K562 (cell line): Measurements from ENCODE around the gene CLDN12. TPM values are rescaled to one million over a fixed set of nuclear protein-coding genes. Genes with fewer than 3 reads are reported as not detected.

ENCODE experiments used
- EGR1 ChIP-seq: fragments of 450-650 bp; conservative IDR thresholded peaks from 2 replicates; pipeline ENCODE4 v1.6.1; 2017; ENCODE audit warnings: mild to moderate bottlenecking
- EP300 ChIP-seq: IDR thresholded peaks from 2 replicates; pipeline ENCODE4 v1.6.1; 2012; ENCODE audit warnings: low read length, improper control_type of control experiment
- ERF ChIP-seq: fragments of 450-650 bp; formaldehyde crosslinking; IDR thresholded peaks from 2 replicates; pipeline ENCODE4 v1.4.0; 2020; ENCODE audit warnings: mild to moderate bottlenecking, mixed read lengths
- FOSL1 ChIP-seq: fragments of 200-800 bp; sonication (Bioruptor generic); conservative IDR thresholded peaks from 2 replicates; pipeline ENCODE4 v1.6.1; 2016; ENCODE audit warnings: missing genetic modification characterization, missing compliant biosample characterization
- JUND ChIP-seq, 2 experiments: IDR thresholded peaks; 2 replicates in 1 of 2; 3 replicates in 1 of 2; pipeline ENCODE4 v1.6.1; 2011; ENCODE audit warnings: borderline replicate concordance in 2 of 2, low read depth in 2 of 2, low read length in 2 of 2, improper control_type of control experiment in 1 of 2, missing biosample characterization in 1 of 2, missing genetic modification characterization in 1 of 2, missing genetic modification reagents in 1 of 2
- KLF6 ChIP-seq: fragments of 250-450 bp; sonication (Bioruptor Pico); IDR thresholded peaks from 2 replicates; pipeline ENCODE4 v1.4.0; 2020; ENCODE audit warnings: mild to moderate bottlenecking, moderate library complexity, borderline replicate concordance
- MED1 ChIP-seq: sonication (generic); formaldehyde crosslinking; IDR thresholded peaks from 2 replicates; pipeline ENCODE4 v1.8.1; 2023; ENCODE audit warnings: missing genetic modification reagents, borderline replicate concordance
- NKRF ChIP-seq: fragments of 450-650 bp; IDR thresholded peaks from 2 replicates; pipeline ENCODE4 v1.6.1; 2016; ENCODE audit warnings: borderline replicate concordance
- POU5F1 ChIP-seq: fragments of 150-350 bp; IDR thresholded peaks from 2 replicates; pipeline ENCODE4 v1.6.1; 2014; ENCODE audit warnings: borderline replicate concordance, low read length, low read depth, mild to moderate bottlenecking; ENCODE audit not compliant: partially characterized antibody
- RB1 ChIP-seq: fragments of 450-650 bp; IDR thresholded peaks from 2 replicates; pipeline ENCODE4 v1.6.1; 2017; ENCODE audit warnings: low read depth, mild to moderate bottlenecking
- SIX5 ChIP-seq, 2 experiments: IDR thresholded peaks; 2 replicates each; pipeline ENCODE4 v1.6.1; 2011; ENCODE audit warnings: low read length in 2 of 2, borderline replicate concordance in 1 of 2, low read depth in 1 of 2, mild to moderate bottlenecking in 1 of 2, moderate library complexity in 1 of 2; ENCODE audit not compliant: insufficient read depth in 1 of 2
- SREBF1 ChIP-seq: fragments of 150-350 bp; IDR thresholded peaks from 2 replicates; pipeline ENCODE4 v1.6.1; 2014; ENCODE audit warnings: antibody characterized with exemption, low read depth, low read length, borderline replicate concordance
- ZBTB7A ChIP-seq: IDR thresholded peaks from 2 replicates; pipeline ENCODE4 v1.6.1; 2011; ENCODE audit warnings: low read depth, mild to moderate bottlenecking, low read length, moderate library complexity, borderline replicate concordance; ENCODE audit not compliant: control insufficient read depth
- ZFX ChIP-seq: sonication (generic); formaldehyde crosslinking; IDR thresholded peaks from 2 replicates; pipeline ENCODE4 v1.8.0; 2022; ENCODE audit warnings: mild to moderate bottlenecking, missing genetic modification reagents, moderate library complexity
- ZNF263 ChIP-seq: sonication (generic); formaldehyde crosslinking; IDR thresholded peaks from 2 replicates; pipeline ENCODE4 v1.8.0; 2022; ENCODE audit warnings: mild to moderate bottlenecking, missing genetic modification reagents, borderline replicate concordance
- ZNF311 ChIP-seq: fragments of 250-450 bp; sonication (Bioruptor Pico); IDR thresholded peaks from 2 replicates; pipeline ENCODE4 v1.4.0; 2020; ENCODE audit warnings: mild to moderate bottlenecking, moderate library complexity
- polyA plus RNA-seq, 8 experiments: library from polyadenylated mRNA; depleted of rRNA in 4 of 8; stranded (reverse) in 5 of 8; unstranded in 3 of 8; fragments of >200 nt; fragmentation: Nextera tagmentation in 2 of 8; fragmentation: Illumina TruSeq in 1 of 8; extraction: Ambion mirVana in 2 of 8; extraction: Trizol in 1 of 8; gene quantifications; 2 replicates each; pipeline versions ENCODE4 v1.2.1 to v1.2.3, GENCODE V29; 2011 to 2014; ENCODE audit warnings: inconsistent platforms in 1 of 8, missing spikeins in 1 of 8
- total RNA-seq, 7 experiments: library from RNA; depleted of rRNA in 6 of 7; stranded (reverse); fragments of >200 nt in 6 of 7; fragmentation: Illumina TruSeq in 2 of 7; extraction: Trizol in 2 of 7; gene quantifications; 2 replicates each; pipeline versions ENCODE4 v1.2.1 to v1.2.3, GENCODE V29; 2011 to 2021; ENCODE audit warnings: low replicate concordance in 1 of 7
- TF ChIP-seq, protein P1 (sequence below), 2 experiments: fragments of 150-350 bp in 1 of 2; IDR thresholded peaks; 2 replicates each; pipeline ENCODE4 v1.6.1; 2012 to 2016; ENCODE audit warnings: low read depth in 2 of 2, low read length in 2 of 2, mild to moderate bottlenecking in 1 of 2, moderate library complexity in 1 of 2
- TF ChIP-seq, protein P2 (sequence below): fragments of 450-650 bp; IDR thresholded peaks from 2 replicates; pipeline ENCODE4 v1.6.1; 2016; ENCODE audit warnings: low read depth, mild to moderate bottlenecking, moderate library complexity

CLDN12 gene
- total and polyA plus RNA-seq, 9 of the 15 experiments (the other 6 are each of a cell fraction or from before 2014, with no cell fraction given), result 5.8 to 42.2 (median 15.8) TPM

DNA sequence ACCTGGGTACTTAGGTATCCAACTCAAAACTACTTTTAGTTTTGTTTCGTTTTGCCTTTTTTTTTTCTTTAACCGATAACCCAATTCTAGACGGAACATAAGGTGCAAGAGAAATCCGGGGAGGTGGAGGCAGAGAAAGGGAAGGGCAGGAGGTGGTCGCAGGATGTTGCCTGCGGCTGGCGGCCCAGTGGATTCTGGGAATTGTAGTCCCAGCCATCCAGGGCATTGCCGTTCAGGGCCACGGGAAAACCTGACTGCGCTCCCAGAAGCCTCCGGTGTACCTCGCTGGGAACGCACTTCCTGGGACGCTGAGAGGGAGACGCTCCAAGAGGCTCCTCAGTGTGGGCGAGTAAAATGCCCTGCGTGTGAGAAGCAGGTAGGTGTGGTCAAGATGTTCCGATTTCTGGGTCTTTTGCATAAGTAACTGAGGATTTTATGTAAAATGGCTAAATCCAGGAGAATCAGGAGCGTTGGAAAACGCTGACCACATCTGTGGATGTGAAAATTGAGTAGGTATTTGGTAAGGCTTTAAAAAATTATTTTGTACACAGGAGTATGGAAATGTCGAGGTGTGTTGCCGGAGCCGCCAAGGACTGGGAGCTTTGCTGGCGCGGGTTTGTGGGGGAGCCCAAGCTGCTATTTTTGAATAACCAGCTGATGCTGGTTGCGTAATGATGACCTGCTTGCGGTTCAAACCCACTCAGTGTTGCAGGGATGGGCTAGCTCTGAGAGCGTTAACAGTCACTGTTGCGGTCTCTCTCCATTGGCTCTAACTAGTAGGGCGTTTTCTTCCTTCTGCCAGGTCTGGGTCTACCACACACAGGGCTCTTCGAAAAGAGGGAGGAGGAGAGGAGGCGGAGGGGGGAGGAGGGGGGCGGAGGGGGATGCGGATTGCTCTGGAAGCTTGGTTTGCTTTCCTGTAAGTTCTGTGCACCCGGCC, at the start of gene CLDN12 (continued):
- TF ChIP-seq, protein P1, sequence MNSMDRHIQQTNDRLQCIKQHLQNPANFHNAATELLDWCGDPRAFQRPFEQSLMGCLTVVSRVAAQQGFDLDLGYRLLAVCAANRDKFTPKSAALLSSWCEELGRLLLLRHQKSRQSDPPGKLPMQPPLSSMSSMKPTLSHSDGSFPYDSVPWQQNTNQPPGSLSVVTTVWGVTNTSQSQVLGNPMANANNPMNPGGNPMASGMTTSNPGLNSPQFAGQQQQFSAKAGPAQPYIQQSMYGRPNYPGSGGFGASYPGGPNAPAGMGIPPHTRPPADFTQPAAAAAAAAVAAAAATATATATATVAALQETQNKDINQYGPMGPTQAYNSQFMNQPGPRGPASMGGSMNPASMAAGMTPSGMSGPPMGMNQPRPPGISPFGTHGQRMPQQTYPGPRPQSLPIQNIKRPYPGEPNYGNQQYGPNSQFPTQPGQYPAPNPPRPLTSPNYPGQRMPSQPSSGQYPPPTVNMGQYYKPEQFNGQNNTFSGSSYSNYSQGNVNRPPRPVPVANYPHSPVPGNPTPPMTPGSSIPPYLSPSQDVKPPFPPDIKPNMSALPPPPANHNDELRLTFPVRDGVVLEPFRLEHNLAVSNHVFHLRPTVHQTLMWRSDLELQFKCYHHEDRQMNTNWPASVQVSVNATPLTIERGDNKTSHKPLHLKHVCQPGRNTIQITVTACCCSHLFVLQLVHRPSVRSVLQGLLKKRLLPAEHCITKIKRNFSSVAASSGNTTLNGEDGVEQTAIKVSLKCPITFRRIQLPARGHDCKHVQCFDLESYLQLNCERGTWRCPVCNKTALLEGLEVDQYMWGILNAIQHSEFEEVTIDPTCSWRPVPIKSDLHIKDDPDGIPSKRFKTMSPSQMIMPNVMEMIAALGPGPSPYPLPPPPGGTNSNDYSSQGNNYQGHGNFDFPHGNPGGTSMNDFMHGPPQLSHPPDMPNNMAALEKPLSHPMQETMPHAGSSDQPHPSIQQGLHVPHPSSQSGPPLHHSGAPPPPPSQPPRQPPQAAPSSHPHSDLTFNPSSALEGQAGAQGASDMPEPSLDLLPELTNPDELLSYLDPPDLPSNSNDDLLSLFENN (IDR thresholded peaks at IDR 0.05; ENCODE audit: low read depth in 2 of 2, low read length in 2 of 2), result 0 out of 4 replicates have a peak, but pooled peaks of 1 of the 2 experiments have one; percentile 4
- TF ChIP-seq POU5F1 (peak; percentile 17), ZNF263 (0 out of 2 replicates have a peak, but pooled peaks have one; percentile 21), MED1 (CRISPR knock-in tag) (no peak), RB1 (0 out of 2 replicates have a peak, but pooled peaks have one; percentile 9), EGR1 (peak; percentile 62), JUND (IDR thresholded peaks at IDR 0.05; ENCODE audit: borderline replicate concordance, low read depth, low read length) (peak; percentile 77), JUND (tag; IDR thresholded peaks at IDR 0.05; ENCODE audit: borderline replicate concordance, low read depth, low read length) (peak; percentile 65; the same call in 1 of the 3 replicates), ZBTB7A (0 out of 2 replicates have a peak, but pooled peaks have one; percentile 42), ERF (CRISPR knock-in tag) (0 out of 2 replicates have a peak, but pooled peaks have one; percentile 20), EP300 (peak; percentile 54; the same call in 1 of the 2 replicates), KLF6 (CRISPR knock-in tag) (peak; percentile 63; the same call in 1 of the 2 replicates), ZNF311 (CRISPR knock-in tag) (no peak), SIX5 (IDR thresholded peaks at IDR 0.05; ENCODE audit: borderline replicate concordance in 1 of 2, insufficient read depth in 1 of 2, low read depth in 1 of 2, low read length in 2 of 2) (peak; percentile 57 to 65; a peak in 3 of 4 replicates), NKRF (peak; percentile 79; the same call in 1 of the 2 replicates), FOSL1 (tag) (peak; percentile 71), SREBF1 (0 out of 2 replicates have a peak, but pooled peaks have one; percentile 27), ZFX (CRISPR knock-in tag) (peak; percentile 54)
- TF ChIP-seq, protein P2, sequence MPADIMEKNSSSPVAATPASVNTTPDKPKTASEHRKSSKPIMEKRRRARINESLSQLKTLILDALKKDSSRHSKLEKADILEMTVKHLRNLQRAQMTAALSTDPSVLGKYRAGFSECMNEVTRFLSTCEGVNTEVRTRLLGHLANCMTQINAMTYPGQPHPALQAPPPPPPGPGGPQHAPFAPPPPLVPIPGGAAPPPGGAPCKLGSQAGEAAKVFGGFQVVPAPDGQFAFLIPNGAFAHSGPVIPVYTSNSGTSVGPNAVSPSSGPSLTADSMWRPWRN, result 0 out of 2 replicates have a peak, but pooled peaks have one; percentile 29
